HepG2 (cell line): ENCODE measurements around the gene FBXO2. TPM values are rescaled to one million over a fixed set of nuclear protein-coding genes. Genes with fewer than 3 reads are reported as not detected.

Experiments used
- ATAC-seq: fragments of 200-7000 bp; cut with Tn5 transposase; 3 replicates; pipeline ENCODE4 v1.9.1; 2020; ENCODE audit warnings: mild to moderate bottlenecking, moderate library complexity
- BruUV-seq: library from RNA; stranded (reverse); fragments of 400-500 nt; replicated peaks from 2 replicates; lab custom pipeline; 2021; lab: Mats Ljungman, UMichigan
- CTCF ChIA-PET: fragments of 300-600 bp; formaldehyde crosslinking; extraction: SDS; loops from one replicate; lab custom pipeline; 2021; ENCODE audit warnings: low total read pairs, inconsistent platforms, low intra/inter-chr PET ratio; lab: Yijun Ruan, JAX
- POLR2A ChIA-PET: fragments of 350-600 bp; sonication (Branson Sonifier 250); formaldehyde crosslinking; loops from one replicate; lab custom pipeline; 2020; ENCODE audit warnings: antibody characterized with exemption, inconsistent platforms; lab: Yijun Ruan, JAX
- DNase-seq: peaks from one replicate; pipeline ENCODE4 v3.0.0-alpha.2; 2015; ENCODE audit warnings: low spot score
- FAIRE-seq: peaks from 3 replicates; lab custom pipeline; 2011; peaks lifted over from hg19 to GRCh38; lab: Jason Lieb, UNC
- H2AFZ ChIP-seq: one replicate; pipeline ENCODE4 v1.6.1; 2011; ENCODE audit warnings: low read length, inconsistent platforms
- H3K27ac ChIP-seq: fragments of 300-600 bp; 3 replicates; pipeline ENCODE4 v1.8.0; 2011; ENCODE audit warnings: mixed run types, mild to moderate bottlenecking, mixed read lengths, low read length, inconsistent platforms; ENCODE audit not compliant: insufficient read depth; ENCODE audit errors: extremely low read length
- H3K27me3 ChIP-seq, 2 experiments: fragments of 200-600 bp in 1 of 2; 2 replicates in 1 of 2; 3 replicates in 1 of 2; pipeline versions ENCODE4 v1.6.0 to v1.8.0; 2011; ENCODE audit warnings: low read length in 2 of 2, mild to moderate bottlenecking in 2 of 2, moderate library complexity in 2 of 2, inconsistent platforms in 1 of 2; ENCODE audit not compliant: insufficient read depth in 2 of 2, control insufficient read depth in 1 of 2
- H3K36me3 ChIP-seq, 2 experiments: fragments of 200-600 bp in 1 of 2; replicated peaks in 1 of 2; 2 replicates in 1 of 2; 3 replicates in 1 of 2; pipeline versions ENCODE4 v1.5.1 to v1.8.0; 2011; ENCODE audit warnings: low read length in 2 of 2, inconsistent platforms in 1 of 2; ENCODE audit not compliant: insufficient read depth in 2 of 2, control insufficient read depth in 1 of 2
- H3K4me1 ChIP-seq: 2 replicates; pipeline ENCODE4 v1.5.1; 2012; ENCODE audit warnings: low read length, inconsistent platforms; ENCODE audit not compliant: insufficient read depth
- H3K4me2 ChIP-seq: 2 replicates; pipeline ENCODE4 v1.6.0; 2011; ENCODE audit warnings: low read depth, low read length, inconsistent platforms
- H3K4me3 ChIP-seq, 3 experiments: fragments of 200-600 bp in 1 of 3; sonication (generic), shearing (Covaris generic) in 1 of 3; replicated peaks in 1 of 3; 2 replicates each; pipeline ENCODE4 v1.5.1; 2011 to 2016; ENCODE audit warnings: low read length in 3 of 3, inconsistent platforms in 2 of 3, low read depth in 2 of 3, mild to moderate bottlenecking in 2 of 3, control low read depth in 1 of 3, mixed read lengths in 1 of 3; ENCODE audit not compliant: insufficient read depth in 1 of 3
- H3K79me2 ChIP-seq: one replicate; pipeline ENCODE4 v1.6.1; 2011; ENCODE audit warnings: low read length, inconsistent platforms; ENCODE audit not compliant: insufficient read depth
- H3K9ac ChIP-seq: 2 replicates; pipeline ENCODE4 v1.6.0; 2011; ENCODE audit warnings: mild to moderate bottlenecking, low read depth, low read length, inconsistent platforms; ENCODE audit not compliant: insufficient read depth
- H3K9me3 ChIP-seq: 2 replicates; pipeline ENCODE4 v1.5.1; 2012; ENCODE audit warnings: mild to moderate bottlenecking, low read length
- H4K20me1 ChIP-seq: 2 replicates; pipeline ENCODE4 v1.6.0; 2011; ENCODE audit warnings: inconsistent platforms, mild to moderate bottlenecking, low read length, moderate library complexity; ENCODE audit not compliant: insufficient read depth
- ATM ChIP-seq: fragments of 450-650 bp; IDR thresholded peaks from 2 replicates; pipeline ENCODE4 v1.7.1; 2017; ENCODE audit warnings: mild to moderate bottlenecking, borderline replicate concordance
- FOXP1 ChIP-seq, 2 experiments: fragments of 450-650 bp in 1 of 2; IDR thresholded peaks; 2 replicates each; pipeline ENCODE4 v1.6.1; 2017 to 2018; ENCODE audit warnings: antibody characterized with exemption in 1 of 2
- HNRNPL ChIP-seq: fragments of 200-400 bp; formaldehyde crosslinking; IDR thresholded peaks from 2 replicates; pipeline ENCODE4 v1.6.1; 2017; ENCODE audit warnings: mild to moderate bottlenecking, low read depth, low read length
- RORA ChIP-seq: sonication (generic); formaldehyde crosslinking; IDR thresholded peaks from 2 replicates; pipeline ENCODE4 v1.5.0; 2020; ENCODE audit warnings: mild to moderate bottlenecking, missing genetic modification reagents, moderate library complexity
- ZNF24 ChIP-seq: fragments of 450-650 bp; IDR thresholded peaks from 2 replicates; pipeline ENCODE4 v1.6.1; 2017; ENCODE audit warnings: antibody characterized with exemption, mild to moderate bottlenecking
- WGBS: methylation state at CpG from one replicate; pipeline ENCODE4 v1.1.6; 2017; ENCODE audit warnings: low lambda C conversion rate; 5-methylcytosine and 5-hydroxymethylcytosine counted together
- in situ Hi-C: cut with HindIII; loops from 2 replicates; pipeline ENCODE4 v1.10.0; 2017; ENCODE audit warnings: low pct_unique_long_range_greater_than_20kb; ENCODE audit not compliant: extremely low pct_ligation_motif_present
- intact Hi-C: fragments of 100-400 bp; cut with micrococcal nuclease; formaldehyde crosslinking; loops from one replicate; pipeline ENCODE4 v1.10.0; 2022; ENCODE audit not compliant: unreplicated experiment
- polyA plus RNA-seq, 8 experiments: library from polyadenylated mRNA; depleted of rRNA in 3 of 8; stranded (reverse) in 7 of 8; unstranded in 1 of 8; fragments of >200 nt; fragmentation: Illumina TruSeq in 4 of 8; extraction: Trizol in 4 of 8; gene quantifications; 2 replicates each; pipeline versions ENCODE4 v1.2.1 to v1.2.3, GENCODE V29; 2011 to 2016; ENCODE audit warnings: low read depth in 4 of 8, missing spikeins in 1 of 8, mixed read lengths in 1 of 8; ENCODE audit not compliant: insufficient read depth in 1 of 8
- total RNA-seq, 5 experiments: library from RNA; depleted of rRNA; stranded (reverse); fragments of >200 nt; fragmentation: Illumina TruSeq; extraction: Trizol; gene quantifications; 2 replicates each; pipeline ENCODE4 v1.2.3, GENCODE V29; 2016; ENCODE audit warnings: low read depth in 1 of 5
- TF ChIP-seq, protein P1 (sequence below): conservative IDR thresholded peaks from 2 replicates; pipeline ENCODE4 v1.6.1; 2018; ENCODE audit warnings: missing genetic modification reagents

Gene FBXO2
- total and polyA plus RNA-seq, 2 of the 13 experiments (the other 11 are each of a cell fraction or from before 2014, with no cell fraction given), result 79.3 to 112 TPM

DNA sequence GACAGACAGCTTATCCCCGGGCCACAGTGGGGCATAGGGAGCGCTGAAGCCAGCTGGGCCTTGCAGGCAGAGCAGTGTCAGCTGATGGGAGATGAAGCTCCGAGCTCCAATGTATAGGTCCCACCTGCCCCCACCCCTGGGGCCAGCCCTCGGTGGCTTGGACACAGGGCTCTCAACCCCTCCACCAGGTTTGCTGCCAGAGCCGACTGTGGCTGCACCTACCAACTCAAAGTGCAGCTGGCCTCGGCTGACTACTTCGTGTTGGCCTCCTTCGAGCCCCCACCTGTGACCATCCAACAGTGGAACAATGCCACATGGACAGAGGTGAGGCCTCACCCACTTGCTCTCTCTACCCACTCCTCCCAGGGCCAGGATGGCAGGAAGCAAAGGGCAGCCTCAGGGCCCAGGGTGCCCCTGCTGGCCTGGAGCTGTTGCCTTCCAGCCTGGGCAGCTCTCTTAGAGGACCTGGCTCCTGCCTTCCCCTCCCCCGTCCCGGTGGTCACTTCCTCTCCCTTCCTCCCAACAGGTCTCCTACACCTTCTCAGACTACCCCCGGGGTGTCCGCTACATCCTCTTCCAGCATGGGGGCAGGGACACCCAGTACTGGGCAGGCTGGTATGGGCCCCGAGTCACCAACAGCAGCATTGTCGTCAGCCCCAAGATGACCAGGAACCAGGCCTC is 19.0 kb upstream of the FBXO2 start:
- Histone ChIP-seq H3K9ac (no peak overlapping the region), H3K9me3 (no peaks in the 10 kb centered on the region), H2AFZ (no peak overlapping the region), H3K36me3 (peaks cover 11 to 37% of the 10 kb centered on the region in 2 experiments), H3K4me1 (peaks cover 33% of the 10 kb centered on the region), H3K27me3 (no peaks in the 10 kb centered on the region), H3K27ac (no peak overlapping the region), H3K4me3 (no peak overlapping the region), H3K4me2 (no peak overlapping the region), H4K20me1 (no peaks in the 10 kb centered on the region), H3K79me2 (no peaks in the 10 kb centered on the region)
- TF ChIP-seq, protein P1, sequence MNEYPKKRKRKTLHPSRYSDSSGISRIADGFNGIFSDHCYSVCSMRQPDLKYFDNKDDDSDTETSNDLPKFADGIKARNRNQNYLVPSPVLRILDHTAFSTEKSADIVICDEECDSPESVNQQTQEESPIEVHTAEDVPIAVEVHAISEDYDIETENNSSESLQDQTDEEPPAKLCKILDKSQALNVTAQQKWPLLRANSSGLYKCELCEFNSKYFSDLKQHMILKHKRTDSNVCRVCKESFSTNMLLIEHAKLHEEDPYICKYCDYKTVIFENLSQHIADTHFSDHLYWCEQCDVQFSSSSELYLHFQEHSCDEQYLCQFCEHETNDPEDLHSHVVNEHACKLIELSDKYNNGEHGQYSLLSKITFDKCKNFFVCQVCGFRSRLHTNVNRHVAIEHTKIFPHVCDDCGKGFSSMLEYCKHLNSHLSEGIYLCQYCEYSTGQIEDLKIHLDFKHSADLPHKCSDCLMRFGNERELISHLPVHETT (CRISPR knock-in tag), result no peak
- no peak for TF ChIP-seq ATM
- no peak for TF ChIP-seq RORA
- 0 out of 2 replicates have a peak, but pooled peaks have one; percentile 75 for TF ChIP-seq HNRNPL
- no peak for TF ChIP-seq ZNF24
- no peak for TF ChIP-seq FOXP1 (IDR thresholded peaks at IDR 0.05)
- TF ChIP-seq FOXP1 (CRISPR knock-in tag; IDR thresholded peaks at IDR 0.05), result no peak
- ATAC-seq (no peak), FAIRE-seq (no peak), DNase-seq (no peak)
- 95% methylated on average over 11 of the region's 14 CpGs for WGBS
- in situ Hi-C loops, result no loop called here
- BruUV-seq, result no TSS peak
- intact Hi-C loops, result no loop called here
- CTCF ChIA-PET, result no interaction called here
- POLR2A ChIA-PET, result interaction anchor here (1.3 to 3.0 kb wide), 4 partner anchors 9 to 64 kb away, joined by 3 to 16 read pairs (median 8); partner anchors contain the start of gene FBXO6
